Measurements from ENCODE around the gene TTC24. TPM values are rescaled to one million over a fixed set of nuclear protein-coding genes. Genes with fewer than 3 reads are reported as not detected.
"Not testable (repeated sequence)": the region's sequence is repeated elsewhere in the genome, so short reads cannot be mapped to it uniquely, and the experiment has no call there.

The TTC24 gene
- polyA plus RNA-seq, 6 donors from 2014 or later = 2.4 to 4.5 (median 3.2) TPM; not detected in 1

GRCh38 chr1:156594190-156594589, 14.7 kb downstream of the TTC24 start:
- Mint-ChIP-seq H3K9me3 (no peaks in the 10 kb centered on the region), H3K27ac (peak overlapping the region in 1 of 6 donors; percentile 33), H3K36me3 (peaks cover 14 to 24% of the 10 kb centered on the region in 2 donors), H3K27me3 (no peaks in the 10 kb centered on the region), H3K4me3 (peak overlapping the region in 1 of 8 donors; percentile 69), H3K4me1 (peaks cover 19 to 29% (median 27%) of the 10 kb centered on the region in 3 donors)
- ATAC-seq (ENCODE audit: low read depth in 2 of 2) = no peak
- DNase-seq = no peak

- H3K4me1 Mint-ChIP-seq = peaks cover 19 to 37% (median 27%) of the 10 kb centered on the region in 3 donors
- H3K36me3 Mint-ChIP-seq = peaks cover 14 to 24% of the 10 kb centered on the region in 2 donors
- no peaks in the 10 kb centered on the region for H3K9me3 Mint-ChIP-seq
- no peaks in the 10 kb centered on the region for H3K27me3 Mint-ChIP-seq
- ATAC-seq (ENCODE audit: low read depth in 2 of 2) = no peak
- H3K27ac Mint-ChIP-seq = peak overlapping the region in 3 of 6 donors; percentile 3 to 92 (median 30)
- peak overlapping the region in 4 of 8 donors; percentile 20 to 64 (median 32) for H3K4me3 Mint-ChIP-seq
- DNase-seq = no peak
Measured at GRCh38 chr1:156595016-156595415, 15.5 kb downstream of the TTC24 start.

- H3K9me3 Mint-ChIP-seq = no peaks in the 10 kb centered on the region
- H3K4me3 Mint-ChIP-seq = peak overlapping the region in 2 of 8 donors; percentile 41 to 67
- no peak for ATAC-seq (ENCODE audit: low read depth in 2 of 2)
- DNase-seq = no peak
- H3K27me3 Mint-ChIP-seq = no peaks in the 10 kb centered on the region
- H3K36me3 Mint-ChIP-seq = peaks cover 14 to 24% of the 10 kb centered on the region in 2 donors
- peak overlapping the region in 3 of 6 donors; percentile 40 to 87 (median 63) for H3K27ac Mint-ChIP-seq
- H3K4me1 Mint-ChIP-seq = peaks cover 27 to 45% (median 34%) of the 10 kb centered on the region in 3 donors
Measured at GRCh38 chr1:156596426-156596825, 16.9 kb downstream of the TTC24 start.

- peaks cover 29 to 45% (median 34%) of the 10 kb centered on the region in 3 donors for H3K4me1 Mint-ChIP-seq
- DNase-seq = no peak
- ATAC-seq (ENCODE audit: low read depth in 2 of 2) = no peak
- H3K36me3 Mint-ChIP-seq = peaks cover 14 to 24% of the 10 kb centered on the region in 2 donors
- peak overlapping the region in 3 of 6 donors; percentile 15 to 86 (median 55) for H3K27ac Mint-ChIP-seq
- no peaks in the 10 kb centered on the region for H3K9me3 Mint-ChIP-seq
- H3K4me3 Mint-ChIP-seq = peak overlapping the region in 3 of 8 donors; percentile 25 to 68 (median 31)
- H3K27me3 Mint-ChIP-seq = no peaks in the 10 kb centered on the region
Measured at GRCh38 chr1:156598125-156598524, 18.6 kb downstream of the TTC24 start.

- Mint-ChIP-seq H3K27me3 (no peaks in the 10 kb centered on the region), H3K27ac (peak overlapping the region in 4 of 6 donors; percentile 22 to 86 (median 62)), H3K9me3 (no peaks in the 10 kb centered on the region), H3K36me3 (peaks cover 14 to 24% of the 10 kb centered on the region in 2 donors), H3K4me1 (peaks cover 29 to 42% (median 34%) of the 10 kb centered on the region in 3 donors), H3K4me3 (peak overlapping the region in 1 of 8 donors; percentile 84)
- no peak for DNase-seq
- ATAC-seq (ENCODE audit: low read depth in 2 of 2) = no peak
Measured at GRCh38 chr1:156598731-156599432, 19.4 kb downstream of the TTC24 start.

- peak; percentile 73 to 78 for ATAC-seq (ENCODE audit: low read depth in 2 of 2)
- no peaks in the 10 kb centered on the region for H3K27me3 Mint-ChIP-seq
- H3K27ac Mint-ChIP-seq = peak overlapping the region in 4 of 6 donors; percentile 38 to 98 (median 66)
- H3K4me1 Mint-ChIP-seq = peaks cover 29 to 42% (median 34%) of the 10 kb centered on the region in 3 donors
- DNase-seq = peak; percentile 45
- peak overlapping the region in 7 of 8 donors; percentile 84 to 100 (median 96) for H3K4me3 Mint-ChIP-seq
- H3K36me3 Mint-ChIP-seq = peaks cover 14 to 22% of the 10 kb centered on the region in 2 donors
- no peaks in the 10 kb centered on the region for H3K9me3 Mint-ChIP-seq
Measured at GRCh38 chr1:156599811-156600210, 20.3 kb downstream of the TTC24 start.

- H3K27me3 Mint-ChIP-seq = no peaks in the 10 kb centered on the region
Measured at GRCh38 chr1:156600733-156601121, 21.2 kb downstream of the TTC24 start.

GRCh38 chr1:156601122-156601830, 21.8 kb downstream of the TTC24 start, which contains the start of gene GPATCH4:
GPATCH4 (minus strand) TSS chr1:156601479.
- Mint-ChIP-seq H3K27ac (peak within 1 kb of the TSS; percentile 94 to 99 (median 98)), H3K36me3 (peaks cover 11 to 14% of the 10 kb centered on the region in 2 donors), H3K4me1 (peaks cover 26 to 48% (median 29%) of the 10 kb centered on the region in 3 donors), H3K9me3 (no peaks in the 10 kb centered on the region), H3K4me3 (peak within 1 kb of the TSS; percentile 84 to 100 (median 96)), H3K27me3 (no peaks in the 10 kb centered on the region)
- ATAC-seq (ENCODE audit: low read depth in 2 of 2) (peak; percentile 72 to 78), DNase-seq (peak; percentile 70)

More at GRCh38 chr1:156600733-156601121, 21.2 kb downstream of the TTC24 start:
- no peaks in the 10 kb centered on the region for H3K9me3 Mint-ChIP-seq
- no peak for ATAC-seq (ENCODE audit: low read depth in 2 of 2)
- peak overlapping the region; percentile 85 to 99 (median 96) for H3K27ac Mint-ChIP-seq
- peaks cover 26 to 46% (median 29%) of the 10 kb centered on the region in 3 donors for H3K4me1 Mint-ChIP-seq
- H3K4me3 Mint-ChIP-seq = peak overlapping the region; percentile 84 to 100 (median 96)
- peaks cover 13 to 14% of the 10 kb centered on the region in 2 donors for H3K36me3 Mint-ChIP-seq
- DNase-seq = no peak

GRCh38 chr1:156601892-156602291, 22.4 kb downstream of the TTC24 start:
- peak overlapping the region; percentile 74 to 98 (median 96) for H3K27ac Mint-ChIP-seq
- peak overlapping the region; percentile 84 to 100 (median 96) for H3K4me3 Mint-ChIP-seq
- peaks cover 7 to 12% of the 10 kb centered on the region in 2 donors for H3K36me3 Mint-ChIP-seq
- H3K27me3 Mint-ChIP-seq = no peaks in the 10 kb centered on the region
- H3K4me1 Mint-ChIP-seq = peaks cover 29 to 52% (median 29%) of the 10 kb centered on the region in 3 donors
- H3K9me3 Mint-ChIP-seq = no peaks in the 10 kb centered on the region
- DNase-seq = no peak
- ATAC-seq (ENCODE audit: low read depth in 2 of 2) = peak; percentile 26 to 48

- H3K27ac Mint-ChIP-seq = peak overlapping the region in 3 of 6 donors; percentile 47 to 94 (median 78)
- no peaks in the 10 kb centered on the region for H3K9me3 Mint-ChIP-seq
- ATAC-seq (ENCODE audit: low read depth in 2 of 2) (no peak), DNase-seq (no peak)
- peaks cover 34 to 58% (median 35%) of the 10 kb centered on the region in 3 donors for H3K4me1 Mint-ChIP-seq
- peak overlapping the region in 7 of 8 donors; percentile 37 to 96 (median 68) for H3K4me3 Mint-ChIP-seq
- H3K36me3 Mint-ChIP-seq = peaks cover 0 to 8% of the 10 kb centered on the region in 2 donors
- no peaks in the 10 kb centered on the region for H3K27me3 Mint-ChIP-seq
Measured at GRCh38 chr1:156602557-156602993, 23.1 kb downstream of the TTC24 start.

- Mint-ChIP-seq H3K27me3 (peaks cover 5 to 16% (median 8%) of the 10 kb centered on the region in 3 donors), H3K4me3 (peak overlapping the region in 7 of 8 donors; percentile 2 to 71 (median 48)), H3K27ac (peak overlapping the region in 5 of 6 donors; percentile 40 to 94 (median 91)), H3K4me1 (peaks cover 18 to 39% (median 26%) of the 10 kb centered on the region in 3 donors)
- H3K9me3 Mint-ChIP-seq, H3K36me3 Mint-ChIP-seq: not testable (repeated sequence)
- peak; percentile 74 for DNase-seq
- ATAC-seq (ENCODE audit: low read depth in 2 of 2) = peak; percentile 88 to 92
Measured at GRCh38 chr1:156607344-156607743, 27.8 kb downstream of the TTC24 start.

GRCh38 chr1:156608036-156608674, 28.6 kb downstream of the TTC24 start:
- ATAC-seq (ENCODE audit: low read depth in 2 of 2) (peak; percentile 78 to 79), DNase-seq (peak; percentile 70)
- peaks cover 11 to 25% (median 13%) of the 10 kb centered on the region in 3 donors for H3K27me3 Mint-ChIP-seq
- H3K9me3 Mint-ChIP-seq = no peaks in the 10 kb centered on the region
- peak overlapping the region in 7 of 8 donors; percentile 41 to 71 (median 60) for H3K4me3 Mint-ChIP-seq
- H3K27ac Mint-ChIP-seq = peak overlapping the region in 4 of 6 donors; percentile 86 to 93 (median 92)
- H3K4me1 Mint-ChIP-seq = peaks cover 17 to 36% (median 20%) of the 10 kb centered on the region in 3 donors
- no peaks in the 10 kb centered on the region for H3K36me3 Mint-ChIP-seq

Measured in naive B cell (primary cell).